ENCODE measurements around the gene MRAP2. TPM values are rescaled to one million over a fixed set of nuclear protein-coding genes. Genes with fewer than 3 reads are reported as not detected.
"Not testable (repeated sequence)": the region's sequence is repeated elsewhere in the genome, so short reads cannot be mapped to it uniquely, and the experiment has no call there.

Gene MRAP2
- polyA plus RNA-seq, 3 donors, result not detected

GRCh38 chr6:84081222-84081621 lies 47.6 kb downstream of the MRAP2 start:
- H3K27me3 Mint-ChIP-seq (ENCODE audit: low read depth in 3 of 3), result peaks cover 0 to 4% (median 0%) of the 10 kb centered on the region in 3 donors
- H3K4me1 ChIP-seq (ENCODE audit: control insufficient read depth in 1 of 2, insufficient read depth in 2 of 2, low read length in 2 of 2), result no peaks in the 10 kb centered on the region

GRCh38 chr6:84082689-84083265 lies 49.2 kb downstream of the MRAP2 start:
- Mint-ChIP-seq H3K4me3 (no peak overlapping the region), H3K27me3 (ENCODE audit: low read depth in 3 of 3) (peaks cover 0 to 6% (median 0%) of the 10 kb centered on the region in 3 donors), H3K27ac (no peak overlapping the region), H3K4me1 (no peaks in the 10 kb centered on the region), H3K9me3 (peaks cover 0 to 12% (median 2%) of the 10 kb centered on the region in 7 donors), H3K36me3 (no peaks in the 10 kb centered on the region)
- no peak overlapping the region for H3K27ac ChIP-seq (ENCODE audit: low read depth in 1 of 2, low read length in 2 of 2)
- H3K4me2 ChIP-seq (replicated peaks; ENCODE audit: extremely low read depth, low read length, poor library complexity, severe bottlenecking), result no peak overlapping the region
- intact Hi-C loops (cut with micrococcal nuclease), result no loop called here
- H3K4me1 ChIP-seq (ENCODE audit: control insufficient read depth in 1 of 2, insufficient read depth in 2 of 2, low read length in 2 of 2), result no peaks in the 10 kb centered on the region
- no peaks in the 10 kb centered on the region for H3K36me3 ChIP-seq (replicated peaks in 1 of 2; ENCODE audit: control insufficient read depth in 1 of 2, insufficient read depth in 2 of 2, low read length in 2 of 2)
- H3K4me3 ChIP-seq (replicated peaks in 1 of 3; ENCODE audit: low read depth in 2 of 3, low read length in 3 of 3), result no peak overlapping the region
- no peak for DNase-seq
- H4K20me1 ChIP-seq (ENCODE audit: insufficient read depth, low read length), result no peaks in the 10 kb centered on the region
- H3K9me3 ChIP-seq (replicated peaks in 1 of 2; ENCODE audit: control insufficient read depth in 1 of 2, insufficient read depth in 1 of 2, low read length in 2 of 2), result peaks cover 0 to 4% of the 10 kb centered on the region in 2 donors
- H3K27me3 ChIP-seq (ENCODE audit: control insufficient read depth in 2 of 2, insufficient read depth in 2 of 2, low read length in 2 of 2), result no peaks in the 10 kb centered on the region
- no peak overlapping the region for H3K9ac ChIP-seq (ENCODE audit: insufficient read depth, low read length, poor library complexity, severe bottlenecking)
- no peak overlapping the region for H2AFZ ChIP-seq (ENCODE audit: insufficient read depth, low read depth, low read length, poor library complexity, severe bottlenecking)
- WGBS (ENCODE audit: insufficient coverage), result 78% methylated on average over 2 of the region's 11 CpGs
- no peaks in the 10 kb centered on the region for H3K79me2 ChIP-seq (ENCODE audit: insufficient read depth, low read length)
- TF ChIP-seq, protein P1, sequence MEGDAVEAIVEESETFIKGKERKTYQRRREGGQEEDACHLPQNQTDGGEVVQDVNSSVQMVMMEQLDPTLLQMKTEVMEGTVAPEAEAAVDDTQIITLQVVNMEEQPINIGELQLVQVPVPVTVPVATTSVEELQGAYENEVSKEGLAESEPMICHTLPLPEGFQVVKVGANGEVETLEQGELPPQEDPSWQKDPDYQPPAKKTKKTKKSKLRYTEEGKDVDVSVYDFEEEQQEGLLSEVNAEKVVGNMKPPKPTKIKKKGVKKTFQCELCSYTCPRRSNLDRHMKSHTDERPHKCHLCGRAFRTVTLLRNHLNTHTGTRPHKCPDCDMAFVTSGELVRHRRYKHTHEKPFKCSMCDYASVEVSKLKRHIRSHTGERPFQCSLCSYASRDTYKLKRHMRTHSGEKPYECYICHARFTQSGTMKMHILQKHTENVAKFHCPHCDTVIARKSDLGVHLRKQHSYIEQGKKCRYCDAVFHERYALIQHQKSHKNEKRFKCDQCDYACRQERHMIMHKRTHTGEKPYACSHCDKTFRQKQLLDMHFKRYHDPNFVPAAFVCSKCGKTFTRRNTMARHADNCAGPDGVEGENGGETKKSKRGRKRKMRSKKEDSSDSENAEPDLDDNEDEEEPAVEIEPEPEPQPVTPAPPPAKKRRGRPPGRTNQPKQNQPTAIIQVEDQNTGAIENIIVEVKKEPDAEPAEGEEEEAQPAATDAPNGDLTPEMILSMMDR (IDR thresholded peaks at IDR 0.05), result no peak

More at GRCh38 chr6:84081222-84081621, 47.6 kb downstream of the MRAP2 start:
- no peak overlapping the region for H3K4me3 ChIP-seq (replicated peaks in 1 of 3; ENCODE audit: low read depth in 2 of 3, low read length in 3 of 3)
- TF ChIP-seq, protein P1 (IDR thresholded peaks at IDR 0.05), result no peak
- H3K36me3 Mint-ChIP-seq, result no peaks in the 10 kb centered on the region
- WGBS (ENCODE audit: insufficient coverage), result no CpG with 5 or more reads among the region's 2 CpGs
- no peak overlapping the region for H3K4me2 ChIP-seq (replicated peaks; ENCODE audit: extremely low read depth, low read length, poor library complexity, severe bottlenecking)
- no peak overlapping the region for H3K27ac Mint-ChIP-seq
- no peak overlapping the region for H2AFZ ChIP-seq (ENCODE audit: insufficient read depth, low read depth, low read length, poor library complexity, severe bottlenecking)
- H3K79me2 ChIP-seq (ENCODE audit: insufficient read depth, low read length), result no peaks in the 10 kb centered on the region
- H3K4me3 Mint-ChIP-seq, result no peak overlapping the region
- H3K9me3 ChIP-seq (replicated peaks in 1 of 2; ENCODE audit: control insufficient read depth in 1 of 2, insufficient read depth in 1 of 2, low read length in 2 of 2), result peaks cover 0 to 4% of the 10 kb centered on the region in 2 donors
- peaks cover 0 to 15% (median 2%) of the 10 kb centered on the region in 7 donors for H3K9me3 Mint-ChIP-seq
- H3K27me3 ChIP-seq (ENCODE audit: control insufficient read depth in 2 of 2, insufficient read depth in 2 of 2, low read length in 2 of 2), result no peaks in the 10 kb centered on the region
- intact Hi-C loops (cut with micrococcal nuclease), result no loop called here
- no peaks in the 10 kb centered on the region for H3K36me3 ChIP-seq (replicated peaks in 1 of 2; ENCODE audit: control insufficient read depth in 1 of 2, insufficient read depth in 2 of 2, low read length in 2 of 2)
- no peak overlapping the region for H3K27ac ChIP-seq (ENCODE audit: low read depth in 1 of 2, low read length in 2 of 2)
- no peaks in the 10 kb centered on the region for H3K4me1 Mint-ChIP-seq
- no peak overlapping the region for H3K9ac ChIP-seq (ENCODE audit: insufficient read depth, low read length, poor library complexity, severe bottlenecking)
- H4K20me1 ChIP-seq (ENCODE audit: insufficient read depth, low read length), result no peaks in the 10 kb centered on the region
- DNase-seq, result no peak

- H2AFZ ChIP-seq (ENCODE audit: insufficient read depth, low read depth, low read length, poor library complexity, severe bottlenecking); DNase-seq; H3K4me1 Mint-ChIP-seq; H3K36me3 ChIP-seq (replicated peaks in 1 of 2; ENCODE audit: control insufficient read depth in 1 of 2, insufficient read depth in 2 of 2, low read length in 2 of 2); H3K9me3 Mint-ChIP-seq; H3K9ac ChIP-seq (ENCODE audit: insufficient read depth, low read length, poor library complexity, severe bottlenecking); H3K79me2 ChIP-seq (ENCODE audit: insufficient read depth, low read length); H3K4me2 ChIP-seq (replicated peaks; ENCODE audit: extremely low read depth, low read length, poor library complexity, severe bottlenecking); intact Hi-C loops (cut with micrococcal nuclease); H4K20me1 ChIP-seq (ENCODE audit: insufficient read depth, low read length); H3K4me1 ChIP-seq (ENCODE audit: control insufficient read depth in 1 of 2, insufficient read depth in 2 of 2, low read length in 2 of 2); H3K36me3 Mint-ChIP-seq; H3K4me3 Mint-ChIP-seq; H3K9me3 ChIP-seq (replicated peaks in 1 of 2; ENCODE audit: control insufficient read depth in 1 of 2, insufficient read depth in 1 of 2, low read length in 2 of 2); H3K4me3 ChIP-seq (replicated peaks in 1 of 3; ENCODE audit: low read depth in 2 of 3, low read length in 3 of 3); H3K27ac Mint-ChIP-seq; H3K27me3 ChIP-seq (ENCODE audit: control insufficient read depth in 2 of 2, insufficient read depth in 2 of 2, low read length in 2 of 2); H3K27me3 Mint-ChIP-seq (ENCODE audit: low read depth in 3 of 3); H3K27ac ChIP-seq (ENCODE audit: low read depth in 1 of 2, low read length in 2 of 2): not testable (repeated sequence)
Measured at GRCh38 chr6:84084705-84085104, 51.1 kb downstream of the MRAP2 start.

Measured in CD14-positive monocyte (primary cell).